Uterus (tissue), 4 donors: ENCODE data around the gene GOLGA3. TPM values are rescaled to one million over a fixed set of nuclear protein-coding genes. Genes with fewer than 3 reads are reported as not detected.

Source experiments
- DNase-seq, 2 donors: peaks; one replicate each; pipeline ENCODE4 v3.0.0-alpha.2; 2019 to 2020
- H3K27ac ChIP-seq, 2 donors: fragments of 200-600 bp; sonication (generic); 1 replicate in 1 of 2; 2 replicates in 1 of 2; pipeline ENCODE4 v1.5.1; 2016 to 2018
- H3K27me3 ChIP-seq, 2 donors: fragments of 200-600 bp; sonication (generic); one replicate each; pipeline ENCODE4 v1.5.1; 2018 to 2019; ENCODE audit warnings: control low read depth in 1 of 2
- H3K36me3 ChIP-seq, 2 donors: fragments of 200-600 bp; sonication (generic); one replicate each; pipeline ENCODE4 v1.5.1; 2019; ENCODE audit warnings: control low read depth in 1 of 2
- H3K4me1 ChIP-seq, 2 donors: fragments of 200-600 bp; sonication (generic); one replicate each; pipeline ENCODE4 v1.5.1; 2018 to 2019; ENCODE audit warnings: control low read depth in 1 of 2
- H3K4me3 ChIP-seq, 2 donors: fragments of 200-600 bp; sonication (generic); 1 replicate in 1 of 2; 2 replicates in 1 of 2; pipeline ENCODE4 v1.5.1; 2018 to 2019; ENCODE audit warnings: mild to moderate bottlenecking in 1 of 2
- H3K9me3 ChIP-seq, 2 donors: fragments of 200-600 bp; sonication (generic); one replicate each; pipeline ENCODE4 v1.5.1; 2019; ENCODE audit warnings: control low read depth in 1 of 2
- POLR2A ChIP-seq, 2 donors: fragments of 450-650 bp; IDR thresholded peaks; one replicate each; pipeline ENCODE4 v1.6.1; 2016; ENCODE audit warnings: antibody characterized with exemption in 2 of 2, mild to moderate bottlenecking in 1 of 2, moderate library complexity in 1 of 2
- intact Hi-C: fragments of 100-400 bp; cut with DNase I; formaldehyde crosslinking; loops from one replicate; pipeline ENCODE4 v1.15.1; 2023; ENCODE audit warnings: low total_unique reads
- total RNA-seq, 4 donors: library from RNA; depleted of rRNA in 3 of 4; stranded (reverse); fragments of >200 nt in 3 of 4; gene quantifications; one replicate each; pipeline versions ENCODE4 v1.1.0 to v1.2.4, GENCODE V29; 2014 to 2023
- TF ChIP-seq, protein P1 (sequence below), 4 experiments: fragments of 200-600 bp in 2 of 4; fragments of 450-650 bp in 2 of 4; sonication (generic) in 2 of 4; IDR thresholded peaks; one replicate each; pipeline ENCODE4 v1.5.1; 2016 to 2019; ENCODE audit warnings: antibody characterized with exemption in 4 of 4, mild to moderate bottlenecking in 2 of 4, moderate library complexity in 1 of 4
- donor health status: DM: yes; HTN: yes; CAD: no.

GOLGA3 gene
- total RNA-seq, 4 donors from 2014 or later, result 46.2 to 138 (median 90.1) TPM

DNA sequence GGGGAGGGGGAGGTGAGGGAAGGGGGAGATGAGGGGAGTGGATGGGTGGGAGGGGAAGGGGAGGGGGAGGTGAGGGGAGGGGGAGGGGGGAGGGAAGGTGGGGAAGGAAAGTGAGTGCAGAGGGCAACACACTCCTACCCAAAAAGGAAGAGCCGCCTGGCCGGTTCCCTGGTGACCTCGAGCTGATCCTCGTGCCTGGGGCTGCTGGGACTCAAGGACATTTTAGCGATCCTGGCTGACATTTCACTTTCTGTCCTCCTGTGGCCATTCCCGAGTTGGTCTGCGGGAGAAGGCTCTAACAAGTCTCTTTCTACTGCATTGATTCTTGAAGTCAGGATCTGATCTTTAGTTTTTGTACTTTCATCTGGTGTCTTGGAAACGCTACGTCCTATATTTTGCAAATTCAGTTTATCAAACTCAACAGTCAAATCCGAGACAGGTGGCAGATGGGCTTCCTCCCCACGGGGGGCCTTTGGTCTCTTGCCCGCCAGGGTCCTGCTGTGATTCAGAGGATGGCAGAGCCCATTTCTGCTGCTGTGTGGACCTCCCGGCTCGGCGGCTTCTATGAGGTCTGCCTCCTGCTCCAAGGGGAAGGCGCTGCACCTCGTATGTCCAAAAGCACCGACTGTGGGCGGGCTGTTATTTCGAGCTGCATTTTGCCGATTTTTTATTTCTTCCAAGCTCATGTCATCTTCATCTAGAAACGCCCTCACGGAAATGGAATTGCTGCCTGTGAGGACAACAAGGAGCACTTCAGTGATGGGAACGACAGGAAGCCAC lies 98.9 kb downstream of the GOLGA3 start:
- no peak for TF ChIP-seq POLR2A (IDR thresholded peaks at IDR 0.05)
- TF ChIP-seq, protein P1, sequence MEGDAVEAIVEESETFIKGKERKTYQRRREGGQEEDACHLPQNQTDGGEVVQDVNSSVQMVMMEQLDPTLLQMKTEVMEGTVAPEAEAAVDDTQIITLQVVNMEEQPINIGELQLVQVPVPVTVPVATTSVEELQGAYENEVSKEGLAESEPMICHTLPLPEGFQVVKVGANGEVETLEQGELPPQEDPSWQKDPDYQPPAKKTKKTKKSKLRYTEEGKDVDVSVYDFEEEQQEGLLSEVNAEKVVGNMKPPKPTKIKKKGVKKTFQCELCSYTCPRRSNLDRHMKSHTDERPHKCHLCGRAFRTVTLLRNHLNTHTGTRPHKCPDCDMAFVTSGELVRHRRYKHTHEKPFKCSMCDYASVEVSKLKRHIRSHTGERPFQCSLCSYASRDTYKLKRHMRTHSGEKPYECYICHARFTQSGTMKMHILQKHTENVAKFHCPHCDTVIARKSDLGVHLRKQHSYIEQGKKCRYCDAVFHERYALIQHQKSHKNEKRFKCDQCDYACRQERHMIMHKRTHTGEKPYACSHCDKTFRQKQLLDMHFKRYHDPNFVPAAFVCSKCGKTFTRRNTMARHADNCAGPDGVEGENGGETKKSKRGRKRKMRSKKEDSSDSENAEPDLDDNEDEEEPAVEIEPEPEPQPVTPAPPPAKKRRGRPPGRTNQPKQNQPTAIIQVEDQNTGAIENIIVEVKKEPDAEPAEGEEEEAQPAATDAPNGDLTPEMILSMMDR (IDR thresholded peaks at IDR 0.05), result no peak
- Histone ChIP-seq H3K27me3 (no peaks in the 10 kb centered on the region), H3K9me3 (no peaks in the 10 kb centered on the region), H3K4me3 (no peak overlapping the region), H3K27ac (no peak overlapping the region), H3K4me1 (no peaks in the 10 kb centered on the region), H3K36me3 (no peaks in the 10 kb centered on the region)
- intact Hi-C loops, result no loop called here
- no peak for DNase-seq

DNA sequence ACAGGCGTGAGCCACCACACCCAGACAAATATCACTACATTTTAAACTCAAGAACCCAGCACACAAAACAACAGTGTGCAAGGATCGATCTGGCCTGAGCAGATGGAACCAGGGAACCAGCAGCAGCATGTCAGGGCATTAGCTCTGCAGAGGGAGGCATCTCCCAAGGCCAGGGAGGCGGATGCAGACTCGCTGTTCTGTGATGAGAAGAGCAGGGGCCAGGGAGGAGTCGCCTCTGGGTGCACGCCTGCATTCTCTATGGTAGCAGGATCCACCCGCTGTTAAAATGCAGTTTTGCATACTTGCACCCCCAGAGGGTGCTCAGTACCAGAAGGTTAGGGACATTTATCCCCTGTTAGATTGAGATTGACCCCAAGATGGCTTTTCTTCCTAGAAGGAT lies 100.2 kb downstream of the GOLGA3 start:
- H3K27ac ChIP-seq, result no peak overlapping the region

DNA sequence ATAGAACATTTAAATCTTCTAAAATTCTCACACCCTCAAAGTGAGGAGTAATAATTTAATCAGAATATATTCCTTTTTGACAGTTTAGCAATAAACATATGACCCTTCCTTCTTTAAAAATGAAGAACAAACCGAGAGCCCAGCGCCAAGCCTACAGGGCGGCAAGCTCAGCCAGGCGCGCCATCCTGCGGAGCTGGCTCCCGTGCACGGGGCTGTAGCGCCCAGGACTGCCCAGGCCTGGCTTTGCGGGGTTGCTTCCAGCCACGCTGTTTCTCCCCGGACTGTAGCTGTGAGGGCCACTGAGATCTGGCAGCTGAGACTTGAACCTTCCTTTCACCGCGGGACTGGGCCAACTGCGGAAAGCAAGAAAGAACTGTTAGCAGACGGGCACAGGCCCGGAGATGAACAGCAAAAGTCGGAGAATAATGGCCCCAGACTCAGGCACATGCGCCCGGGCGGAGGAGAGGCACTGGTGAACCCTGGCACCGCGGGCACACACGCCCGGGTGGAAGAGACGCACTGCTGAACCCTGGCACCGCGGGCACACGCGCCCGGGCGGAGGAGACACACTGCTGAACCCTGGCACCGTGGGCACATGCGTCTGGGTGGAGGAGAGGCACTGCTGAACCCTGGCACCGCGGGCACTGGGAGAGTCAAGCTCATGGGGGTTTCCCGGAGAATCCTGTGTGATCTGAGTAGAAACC lies 101.4 kb downstream of the GOLGA3 start:
- Histone ChIP-seq H3K4me1 (no peaks in the 10 kb centered on the region), H3K4me3 (no peak overlapping the region), H3K9me3 (no peaks in the 10 kb centered on the region), H3K27me3 (no peaks in the 10 kb centered on the region), H3K36me3 (no peaks in the 10 kb centered on the region), H3K27ac (no peak overlapping the region)
- intact Hi-C loops, result no loop called here
- DNase-seq, result no peak
- TF ChIP-seq, protein P1 (IDR thresholded peaks at IDR 0.05), result no peak
- TF ChIP-seq POLR2A (IDR thresholded peaks at IDR 0.05), result no peak

More for the DNA sequence above, 100.2 kb downstream of the GOLGA3 start:
- no peaks in the 10 kb centered on the region for H3K4me1 ChIP-seq
- intact Hi-C loops, result no loop called here
- no peak for DNase-seq
- no peaks in the 10 kb centered on the region for H3K36me3 ChIP-seq
- no peak overlapping the region for H3K4me3 ChIP-seq
- H3K9me3 ChIP-seq, result no peaks in the 10 kb centered on the region
- no peaks in the 10 kb centered on the region for H3K27me3 ChIP-seq
- TF ChIP-seq POLR2A (IDR thresholded peaks at IDR 0.05), result no peak
- TF ChIP-seq, protein P1 (IDR thresholded peaks at IDR 0.05), result no peak

DNA sequence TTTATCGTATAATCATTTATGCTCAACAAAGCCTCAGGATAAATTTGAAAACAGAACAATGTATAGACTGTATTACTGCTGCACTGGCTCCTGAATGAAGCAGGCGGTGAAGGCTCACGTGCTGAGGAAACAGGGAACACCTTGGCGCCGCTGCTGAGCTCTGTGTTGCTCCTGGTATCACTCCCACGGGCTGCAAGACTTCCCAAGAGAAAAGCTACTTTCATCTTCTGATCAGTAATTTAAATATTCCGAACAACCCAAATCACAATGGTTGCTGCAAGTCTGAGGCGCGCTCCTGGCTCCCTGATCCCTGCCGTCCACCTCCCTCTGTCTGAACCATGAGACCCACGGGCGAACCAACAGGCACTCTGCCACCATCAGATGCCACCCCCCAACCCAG lies 102.3 kb downstream of the GOLGA3 start:
- TF ChIP-seq, protein P1 (IDR thresholded peaks at IDR 0.05), result no peak
- no peak for TF ChIP-seq POLR2A (IDR thresholded peaks at IDR 0.05)
- no peaks in the 10 kb centered on the region for H3K36me3 ChIP-seq
- no peaks in the 10 kb centered on the region for H3K9me3 ChIP-seq
- intact Hi-C loops, result no loop called here
- H3K4me1 ChIP-seq, result no peaks in the 10 kb centered on the region
- no peak overlapping the region for H3K27ac ChIP-seq
- H3K27me3 ChIP-seq, result no peaks in the 10 kb centered on the region
- H3K4me3 ChIP-seq, result no peak overlapping the region
- no peak for DNase-seq
